ENCODE data around the gene DPP10.
A peak's percentile ranks its signal among the peaks of the same experiment; 100 is the strongest.
"Not testable (repeated sequence)": the region's sequence is repeated elsewhere in the genome, so short reads cannot be mapped to it uniquely, and the experiment has no call there.

The DPP10 gene

DNA sequence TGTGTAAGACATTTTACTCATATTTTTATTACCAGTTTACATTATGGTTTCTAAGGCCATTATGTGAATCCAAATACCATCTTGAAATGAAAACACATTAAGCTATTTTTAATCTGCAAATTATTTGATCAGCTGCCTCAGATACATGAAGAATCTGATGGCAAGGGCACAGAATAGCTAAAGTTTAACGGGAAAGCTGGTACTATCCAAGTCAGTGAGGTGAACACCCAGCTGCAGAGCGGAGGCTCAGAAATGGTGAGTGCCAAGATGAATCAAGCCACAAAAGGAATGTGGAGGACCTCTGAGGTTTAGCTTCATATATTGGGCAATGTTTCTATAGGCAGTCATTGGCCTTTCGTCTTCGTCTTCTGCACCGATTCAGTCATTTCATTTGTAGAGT is 75.1 kb downstream of the DPP10 start:
- DNase-seq = no peak

DNA sequence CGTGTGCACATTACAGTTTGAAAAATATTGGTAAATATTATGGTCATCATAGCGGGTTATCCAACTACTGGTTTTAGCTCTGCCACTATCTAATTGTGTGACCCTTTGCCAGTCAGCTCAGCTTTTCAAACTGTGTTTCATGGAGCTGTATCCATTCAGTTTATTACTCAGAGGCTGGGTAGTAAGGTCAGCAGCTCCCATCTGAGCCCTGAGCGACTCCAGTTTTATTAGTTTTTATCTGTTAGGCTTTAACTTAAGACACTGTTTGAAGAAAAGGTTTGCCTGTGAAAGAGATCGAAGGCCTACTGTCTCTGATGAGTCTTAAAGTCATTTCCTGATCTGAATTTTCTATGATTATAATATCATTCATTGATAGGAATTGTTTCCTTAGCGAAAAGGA is 76.3 kb downstream of the DPP10 start:
- DNase-seq = no peak

DNA sequence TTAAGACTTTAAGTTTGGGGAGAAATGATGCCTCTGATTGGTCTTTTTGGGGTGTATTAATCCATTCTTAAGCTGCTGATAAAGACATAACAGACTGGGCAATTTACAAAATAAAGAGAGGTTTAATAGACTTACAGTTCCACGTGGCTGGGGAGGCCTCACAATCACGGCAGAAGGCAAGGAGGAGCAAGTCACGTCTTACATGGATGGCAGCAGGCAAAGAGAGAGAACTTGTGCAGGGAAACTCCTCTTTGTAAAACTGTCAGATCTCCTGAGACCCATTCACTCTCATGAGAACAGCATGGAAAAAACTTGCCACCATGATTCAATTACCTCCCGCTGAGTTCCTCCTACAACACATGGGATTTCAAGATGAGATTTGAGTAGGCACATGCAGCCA is 80.2 kb downstream of the DPP10 start:
- not testable (repeated sequence) for DNase-seq

GRCh38 chr2:114525955-114526354 is 83.5 kb downstream of the DPP10 start:
- DNase-seq = no peak

DNA sequence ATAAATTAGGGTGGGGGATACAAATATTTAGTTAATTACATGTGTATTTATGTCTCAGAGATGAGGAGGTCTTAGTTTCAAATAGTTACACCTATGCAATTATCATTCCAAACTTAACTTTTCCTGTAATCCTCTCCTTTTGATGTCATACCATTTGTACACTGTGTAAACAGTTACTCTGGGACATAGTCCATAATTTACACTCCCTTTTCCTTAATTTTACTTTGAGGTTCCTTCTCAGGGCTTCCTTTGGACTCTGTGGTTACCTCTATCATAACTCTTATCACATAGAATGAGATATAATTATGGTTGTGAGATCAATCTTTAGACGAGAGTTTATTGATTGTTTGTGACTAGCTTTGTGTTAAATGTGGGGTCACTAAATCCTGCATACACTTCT is 84.4 kb downstream of the DPP10 start:
- DNase-seq = no peak

DNA sequence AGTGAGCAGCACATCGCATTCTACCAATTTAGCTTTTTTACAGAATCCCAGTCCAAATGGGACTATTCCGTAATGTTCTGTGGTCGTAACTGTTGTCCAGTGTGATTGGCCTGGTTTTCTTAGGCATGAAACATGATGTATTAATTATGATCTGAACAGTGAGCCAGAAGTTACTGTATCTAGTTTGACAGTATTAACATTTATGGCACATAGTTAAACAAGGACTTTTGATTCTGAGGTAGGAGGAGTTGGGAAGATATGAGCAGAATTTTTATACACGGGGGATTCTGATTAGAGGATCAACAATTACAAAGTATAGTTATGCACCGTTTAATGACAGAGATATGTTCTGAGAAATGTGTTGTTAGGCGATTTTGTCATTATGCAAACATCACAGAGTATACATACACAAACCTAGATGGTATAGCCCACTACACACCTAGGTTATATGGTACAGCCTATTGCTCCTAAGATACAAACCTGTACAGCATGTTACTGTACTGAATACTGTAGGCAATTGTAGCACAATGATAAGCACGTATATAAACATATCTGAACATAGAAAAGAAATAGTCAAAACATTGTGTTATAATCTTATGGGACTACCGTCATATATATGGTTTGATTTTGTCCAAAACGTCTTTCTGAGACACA is 85.0 kb downstream of the DPP10 start:
- DNase-seq = no peak

DNA sequence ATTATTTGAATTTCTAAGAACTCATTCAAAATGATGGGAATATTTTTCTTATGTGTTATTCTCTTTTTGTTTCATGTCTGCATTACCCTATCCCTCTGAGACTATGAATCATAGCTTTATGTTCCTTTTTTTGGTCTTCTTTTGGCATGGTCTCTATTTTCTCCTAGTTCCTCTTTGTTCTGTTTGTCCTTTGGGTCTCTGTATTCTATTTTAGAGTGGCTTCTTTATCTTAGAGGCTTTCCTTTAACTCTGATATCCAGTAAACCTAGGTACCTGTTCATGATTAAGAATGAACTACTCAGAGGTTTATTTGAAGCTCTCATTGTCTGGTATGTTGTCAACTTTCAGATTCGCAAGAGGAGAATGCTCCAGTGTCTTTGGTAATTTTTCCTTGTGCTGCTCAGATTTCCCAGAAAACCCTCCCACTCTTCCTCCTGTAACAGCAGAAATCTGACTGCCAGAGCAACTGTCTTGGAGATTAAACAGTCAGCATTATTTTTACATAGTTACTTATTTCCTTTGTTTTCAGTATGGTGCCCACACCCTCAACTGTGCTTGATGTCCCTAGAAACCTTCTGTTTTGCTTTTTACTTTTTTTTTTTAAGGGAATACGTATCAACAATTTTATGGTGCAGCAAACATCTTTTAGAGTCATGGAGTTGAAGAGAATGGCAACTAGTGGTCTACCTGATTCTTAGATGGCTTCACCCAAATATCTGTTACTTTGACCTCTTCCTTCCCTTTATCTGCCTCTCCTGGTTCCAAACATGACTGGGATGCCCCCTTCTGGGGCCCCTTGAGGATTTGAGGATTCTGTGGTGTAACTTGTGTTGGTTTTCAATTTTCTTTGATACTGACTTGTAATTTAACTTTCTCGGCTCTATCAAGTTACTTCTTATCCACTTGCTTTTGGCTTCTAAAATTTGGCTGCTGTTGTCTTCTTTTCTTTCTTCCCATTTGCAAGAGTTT is 92.0 kb downstream of the DPP10 start:
- no peak for DNase-seq

- DNase-seq = no peak
These were observed 95.3 kb downstream of the DPP10 start for GRCh38 chr2:114537777-114538176.

- DNase-seq = no peak
These were observed 100.3 kb downstream of the DPP10 start for GRCh38 chr2:114542695-114543094.

- DNase-seq = no peak
These were observed 100.9 kb downstream of the DPP10 start for GRCh38 chr2:114543236-114543766.

- DNase-seq = no peak
These were observed 102.6 kb downstream of the DPP10 start for GRCh38 chr2:114545052-114545451.

GRCh38 chr2:114546531-114546930 is 104.1 kb downstream of the DPP10 start:
- DNase-seq = no peak

DNA sequence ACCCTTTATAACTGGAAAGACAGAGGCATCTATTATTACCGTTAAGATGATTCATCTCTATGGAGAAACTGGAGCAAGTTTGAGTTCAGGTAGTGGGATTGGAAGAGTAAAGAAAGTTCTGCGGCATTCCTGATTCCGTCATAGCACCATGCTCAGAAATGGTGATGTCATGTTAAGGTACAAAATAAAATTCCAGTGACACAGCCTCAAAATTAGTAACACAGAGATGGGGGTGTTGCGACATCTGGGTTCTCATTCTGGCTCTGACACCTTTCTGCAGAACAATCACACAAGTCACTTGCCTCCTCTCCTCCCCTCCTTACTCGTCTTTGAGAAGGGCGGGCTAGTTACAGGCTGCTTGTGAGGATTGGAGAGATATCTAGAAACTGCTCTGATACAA is 105.7 kb downstream of the DPP10 start:
- DNase-seq = no peak

DNA sequence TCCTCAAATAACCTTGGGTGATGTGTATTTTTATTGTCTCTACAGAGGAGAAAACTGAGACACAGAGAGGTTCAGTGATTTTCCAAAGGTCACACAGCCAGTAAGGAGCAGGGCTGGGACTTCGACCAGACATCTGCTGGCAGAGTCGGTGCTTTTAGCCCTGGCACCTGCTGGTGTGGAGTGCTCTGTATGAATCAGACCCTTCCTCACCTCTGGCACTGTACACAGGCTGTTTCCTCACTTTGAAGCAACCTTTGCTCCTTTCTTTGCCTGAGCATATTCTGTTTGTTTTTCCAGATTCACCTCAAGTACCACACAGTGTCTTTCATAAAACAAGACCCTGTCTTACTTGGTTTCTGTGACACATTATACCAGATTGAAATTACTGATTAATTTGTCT is 107.9 kb downstream of the DPP10 start:
- no peak for DNase-seq

DNA sequence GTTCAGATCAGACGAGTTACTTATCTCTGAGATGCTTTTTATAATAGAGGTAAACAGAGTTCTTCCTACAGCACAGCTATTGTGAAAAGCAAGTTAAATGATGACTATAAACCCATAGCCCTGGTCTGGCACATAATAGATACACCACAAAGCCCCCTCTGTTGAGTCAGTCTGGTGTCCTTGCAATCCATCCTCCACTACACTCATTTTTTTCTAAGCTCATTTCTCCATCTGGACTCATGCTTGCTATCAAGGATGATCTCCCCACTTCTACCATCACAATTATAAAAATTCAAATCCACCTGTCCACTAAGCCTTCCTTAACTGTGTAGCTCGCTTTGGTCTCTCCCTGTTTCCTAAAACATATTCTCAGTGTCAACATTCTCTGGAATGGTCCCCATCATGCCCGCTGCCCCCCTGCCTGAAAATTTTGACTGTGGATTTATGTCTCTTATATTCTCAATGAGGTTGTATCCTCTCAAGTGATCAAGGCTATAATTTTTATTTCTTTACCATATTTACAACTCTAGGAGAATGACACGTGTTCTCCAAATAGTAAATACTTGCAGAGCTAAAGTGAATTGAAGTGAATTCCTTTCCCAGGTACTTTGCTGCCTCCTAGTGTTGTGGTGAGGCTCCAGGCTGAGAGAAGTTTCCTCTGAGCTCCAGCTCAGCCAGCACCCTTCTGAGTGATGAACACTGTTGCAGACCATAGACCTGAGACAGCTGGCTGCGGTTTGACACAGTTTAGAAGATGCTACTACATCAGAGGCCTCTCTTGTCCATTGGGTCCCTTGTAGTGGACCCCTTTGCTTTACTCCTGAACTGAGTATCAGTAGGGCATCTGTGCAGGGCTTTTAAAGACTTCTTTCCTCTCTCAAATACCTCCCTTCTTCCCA is 108.7 kb downstream of the DPP10 start:
- DNase-seq = peak; percentile 18

DNA sequence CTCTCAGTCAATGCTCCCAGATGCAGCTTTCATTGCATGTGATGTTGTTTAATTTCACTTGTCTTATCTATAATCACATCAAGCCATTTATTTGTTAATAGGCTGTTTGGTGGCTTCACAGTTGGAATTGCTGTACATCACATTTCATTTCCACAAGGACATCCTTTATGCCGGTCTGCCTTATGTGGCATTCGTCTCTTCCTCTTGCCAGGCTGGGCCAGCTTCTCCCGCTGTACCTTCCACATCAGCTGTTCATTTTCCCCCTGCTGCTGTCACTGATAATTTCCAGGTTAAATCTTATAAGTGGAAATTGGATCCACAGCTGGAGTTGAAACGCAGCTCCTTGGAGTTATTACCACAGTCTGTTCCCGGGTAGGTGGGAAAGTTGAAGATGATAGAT is 110.6 kb downstream of the DPP10 start:
- no peak for DNase-seq

GRCh38 chr2:114569166-114569565 is 126.7 kb downstream of the DPP10 start:
- DNase-seq = no peak

- no peak for DNase-seq
These were observed 135.2 kb downstream of the DPP10 start for GRCh38 chr2:114577657-114578056.

DNA sequence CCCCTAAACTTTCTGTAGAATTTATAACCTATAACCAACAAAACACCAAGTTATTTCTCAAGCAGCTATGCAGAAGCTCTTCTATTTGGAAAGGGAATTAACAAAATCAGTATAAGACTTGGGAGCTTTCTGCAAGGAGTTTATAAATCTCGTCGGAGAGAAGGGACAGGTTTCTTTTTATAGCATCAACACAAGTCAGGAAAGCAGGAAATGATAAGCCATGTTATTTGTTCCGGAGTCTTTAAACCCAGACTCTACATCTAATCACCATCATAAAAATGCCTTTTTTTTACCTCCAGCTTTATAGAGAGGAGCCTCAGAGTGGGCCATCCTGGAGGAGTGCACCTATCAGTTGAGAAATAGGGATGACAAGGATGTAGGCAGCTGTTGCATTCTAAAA is 137.1 kb downstream of the DPP10 start:
- DNase-seq = no peak

- DNase-seq = no peak
These were observed 138.2 kb downstream of the DPP10 start for GRCh38 chr2:114580691-114581090.

- DNase-seq = no peak
These were observed 155.9 kb downstream of the DPP10 start for GRCh38 chr2:114598329-114598728.

- no peak for DNase-seq
These were observed 166.8 kb downstream of the DPP10 start for GRCh38 chr2:114609203-114609602.

- no peak for DNase-seq
These were observed 167.4 kb downstream of the DPP10 start for GRCh38 chr2:114609801-114610200.

All from activated CD4-positive, alpha-beta T cell treated with anti-CD3 and anti-CD28 coated beads, Interleukin-2, amount 50 U/mL, for 16 hours (primary cell).